K562 (cell line): Measurements from ENCODE around the gene C17orf114.
A peak's percentile ranks its signal among the peaks of the same experiment; 100 is the strongest.

Experiments
- ATAC-seq: fragments of 200-7000 bp; cut with Tn5 transposase; 3 replicates; pipeline ENCODE4 v1.9.1; 2020; ENCODE audit warnings: moderate library complexity
- BruUV-seq: library from RNA; stranded (reverse); fragments of 400-500 nt; replicated peaks from 2 replicates; lab custom pipeline; 2021; lab: Mats Ljungman, UMichigan
- CTCF ChIA-PET: fragments of 300-600 bp; formaldehyde crosslinking; extraction: SDS; loops from one replicate; lab custom pipeline; 2021; ENCODE audit warnings: low intra/inter-chr PET ratio; lab: Yijun Ruan, JAX
- POLR2A ChIA-PET: fragments of 300-600, 350-650 bp; sonication (Branson Sonifier 250); formaldehyde crosslinking; extraction: SDS; loops from one replicate; lab custom pipeline; 2021; ENCODE audit warnings: antibody characterized with exemption, inconsistent platforms; lab: Yijun Ruan, JAX
- DNase-seq, 4 experiments: peaks; one replicate each; pipeline versions ENCODE4 v3.0.0 to v3.0.0-alpha.2; 2011 to 2018; ENCODE audit warnings: low spot score in 3 of 4, mixed read lengths in 3 of 4; ENCODE audit errors: extremely low read depth in 1 of 4
- FAIRE-seq: peaks from 2 replicates; lab custom pipeline; 2011; peaks lifted over from hg19 to GRCh38; lab: Jason Lieb, UNC
- H2AFZ ChIP-seq: 2 replicates; pipeline ENCODE4 v1.6.0; 2011; ENCODE audit warnings: low read depth, low read length, control low read depth, inconsistent platforms
- H3K27ac ChIP-seq: fragments of 200-600 bp; 3 replicates; pipeline ENCODE4 v1.8.0; 2011; ENCODE audit warnings: low read depth, mild to moderate bottlenecking, control low read depth, inconsistent platforms, low read length, moderate library complexity, mixed read lengths; ENCODE audit errors: extremely low read depth
- H3K27me3 ChIP-seq, 2 experiments: fragments of 300-600 bp in 1 of 2; 2 replicates in 1 of 2; 3 replicates in 1 of 2; pipeline versions ENCODE4 v1.6.0 to v1.8.0; 2011; ENCODE audit warnings: inconsistent platforms in 2 of 2, low read length in 2 of 2, mild to moderate bottlenecking in 1 of 2, mixed read lengths in 1 of 2, moderate library complexity in 1 of 2; ENCODE audit not compliant: control insufficient read depth in 2 of 2, insufficient read depth in 2 of 2
- H3K36me3 ChIP-seq: fragments of 300-600 bp; 3 replicates; pipeline ENCODE4 v1.8.0; 2011; ENCODE audit warnings: mild to moderate bottlenecking, low read length, inconsistent platforms; ENCODE audit not compliant: control insufficient read depth, insufficient read depth
- H3K4me1 ChIP-seq, 2 experiments: fragments of 200-600 bp in 1 of 2; replicated peaks in 1 of 2; 2 replicates in 1 of 2; 3 replicates in 1 of 2; pipeline versions ENCODE4 v1.5.1 to v1.8.0; 2011; ENCODE audit warnings: inconsistent platforms in 2 of 2, low read length in 2 of 2, mild to moderate bottlenecking in 1 of 2, mixed read lengths in 1 of 2, moderate library complexity in 1 of 2; ENCODE audit not compliant: control insufficient read depth in 2 of 2, insufficient read depth in 2 of 2
- H3K4me2 ChIP-seq: 2 replicates; pipeline ENCODE4 v1.6.1; 2011; ENCODE audit warnings: low read length, control low read depth, inconsistent platforms, mixed read lengths; ENCODE audit not compliant: insufficient read depth
- H3K4me3 ChIP-seq: fragments of 200-600 bp; sonication (generic), shearing (Covaris generic); 2 replicates; pipeline ENCODE4 v1.5.1; 2016; ENCODE audit warnings: control low read depth, inconsistent platforms
- H3K79me2 ChIP-seq: fragments of 200-600 bp; 3 replicates; pipeline ENCODE4 v1.8.0; 2011; ENCODE audit warnings: low read length, inconsistent platforms; ENCODE audit not compliant: control insufficient read depth, insufficient read depth
- H3K9ac ChIP-seq, 2 experiments: 2 replicates each; pipeline versions ENCODE4 v1.6.0 to v1.6.1; 2011; ENCODE audit warnings: low read depth in 2 of 2, low read length in 2 of 2, control low read depth in 1 of 2, inconsistent platforms in 1 of 2, mild to moderate bottlenecking in 1 of 2, mixed read lengths in 1 of 2; ENCODE audit not compliant: insufficient read depth in 1 of 2
- H3K9me1 ChIP-seq: one replicate; pipeline ENCODE4 v1.6.0; 2011; ENCODE audit warnings: inconsistent platforms, mild to moderate bottlenecking, low read length, moderate library complexity; ENCODE audit not compliant: control insufficient read depth, insufficient read depth
- H3K9me3 ChIP-seq: replicated peaks from 2 replicates; pipeline ENCODE4 v1.5.1; 2011; ENCODE audit warnings: low read depth, low read length, inconsistent platforms; ENCODE audit not compliant: control insufficient read depth, insufficient read depth
- H4K20me1 ChIP-seq: replicated peaks from 2 replicates; pipeline ENCODE4 v1.6.1; 2011; ENCODE audit warnings: low read length, inconsistent platforms, mixed read lengths; ENCODE audit not compliant: control insufficient read depth, insufficient read depth
- ARID3B ChIP-seq: fragments of 250-450 bp; sonication (Bioruptor Pico); IDR thresholded peaks from 2 replicates; pipeline ENCODE4 v1.4.0; 2020; ENCODE audit warnings: borderline replicate concordance
- ARID4B ChIP-seq: sonication (generic); formaldehyde crosslinking; IDR thresholded peaks from 2 replicates; pipeline ENCODE4 v1.8.0; 2022; ENCODE audit warnings: mild to moderate bottlenecking, missing genetic modification reagents
- CREBBP ChIP-seq: IDR thresholded peaks from one replicate; pipeline ENCODE4 v1.6.1; 2012; ENCODE audit warnings: low read depth, mild to moderate bottlenecking, control low read depth, inconsistent platforms, low read length
- HOMEZ ChIP-seq: fragments of 250-450 bp; sonication (Bioruptor Pico); IDR thresholded peaks from 2 replicates; pipeline ENCODE4 v1.4.0; 2020; ENCODE audit warnings: mild to moderate bottlenecking, moderate library complexity
- KLF10 ChIP-seq: fragments of 250-450 bp; sonication (Bioruptor Pico); IDR thresholded peaks from 2 replicates; pipeline ENCODE4 v1.6.1; 2021; ENCODE audit warnings: matching md5 sums
- NFYB ChIP-seq: IDR thresholded peaks from 2 replicates; pipeline ENCODE4 v1.6.1; 2011; ENCODE audit warnings: mild to moderate bottlenecking, moderate library complexity; ENCODE audit not compliant: insufficient read length; ENCODE audit errors: extremely low read depth
- PRMT5 ChIP-seq: sonication (generic); formaldehyde crosslinking; IDR thresholded peaks from 2 replicates; pipeline ENCODE4 v1.5.0; 2020; ENCODE audit warnings: missing genetic modification reagents
- SMAD1 ChIP-seq: fragments of 150-350 bp; IDR thresholded peaks from 2 replicates; pipeline ENCODE4 v1.6.1; 2014; ENCODE audit warnings: low read length, low read depth; ENCODE audit not compliant: partially characterized antibody
- THAP12 ChIP-seq: fragments of 250-450 bp; sonication (Bioruptor Pico); IDR thresholded peaks from 2 replicates; pipeline ENCODE4 v1.9.0; 2021; ENCODE audit warnings: mild to moderate bottlenecking, inconsistent platforms
- ZNF121 ChIP-seq: sonication (generic); formaldehyde crosslinking; conservative IDR thresholded peaks from 2 replicates; pipeline ENCODE4 v1.8.0; 2022; ENCODE audit warnings: missing genetic modification reagents
- ZNF239 ChIP-seq: fragments of 250-450 bp; sonication (Bioruptor Pico); IDR thresholded peaks from 2 replicates; pipeline ENCODE4 v1.4.0; 2020; ENCODE audit warnings: mild to moderate bottlenecking
- WGBS: fragments of 100-300 bp; shearing (Covaris generic); methylation state at CpG from one replicate; pipeline ENCODE4 v1.1.6; 2016; ENCODE audit warnings: low coverage, mixed read lengths; ENCODE audit not compliant: insufficient coverage; ENCODE audit errors: missing lambda C conversion rate; 5-methylcytosine and 5-hydroxymethylcytosine counted together
- in situ Hi-C: fragments of 300-500 bp; cut with MboI; formaldehyde crosslinking; loops from 4 replicates; pipeline ENCODE4 v1.15.0; 2018; ENCODE audit warnings: inconsistent platforms, mixed read lengths
- intact Hi-C: fragments of 100-400 bp; cut with micrococcal nuclease; formaldehyde crosslinking; loops from 2 replicates; pipeline ENCODE4 v1.14.2; 2022

Gene C17orf114

GRCh38 chr17:4833178-4833940, 31.2 kb upstream of the C17orf114 start, which contains the start of gene MINK1:
TSS of gene MINK1 (plus strand) at chr17:4833340. CDS start at chr17:4833584, 244 bp downstream.
- Histone ChIP-seq H3K79me2 (peaks cover 50% of the 10 kb centered on the region), H3K9me3 (no peaks in the 10 kb centered on the region), H3K4me1 (peaks cover 25 to 37% of the 10 kb centered on the region in 2 experiments; a peak in 4 of 5 replicates), H3K4me2 (peak within 1 kb of the TSS; percentile 94), H3K36me3 (peaks cover 14% of the 10 kb centered on the region; the same call in 2 of the 3 replicates), H3K27me3 (no peaks in the 10 kb centered on the region), H3K9me1 (no peaks in the 10 kb centered on the region), H3K27ac (peak within 1 kb of the TSS; percentile 71), H3K4me3 (peak within 1 kb of the TSS; percentile 81), H2AFZ (peak within 1 kb of the TSS; percentile 77), H3K9ac (peak within 1 kb of the TSS; percentile 77 to 93), H4K20me1 (no peaks in the 10 kb centered on the region)
- ChIA-PET POLR2A (interaction anchor here (0.7 kb wide), 1 partner anchor 880 kb away, joined by 3 read pairs; no protein-coding TSS in a partner anchor), CTCF (no interaction called here)
- BruUV-seq, result no TSS peak
- in situ Hi-C loops, result no loop called here
- intact Hi-C loops, result loop anchor here (1.0 kb wide), 1 partner anchor 37 kb away; the partner anchor contains the start of gene PSMB6
- DNase-seq (peak; percentile 96 to 98 (median 98)), FAIRE-seq (no peak), ATAC-seq (peak; percentile 86)
- under 1% methylated on average over 33 of the region's 91 CpGs for WGBS
- no peak for TF ChIP-seq THAP12 (CRISPR knock-in tag)
- TF ChIP-seq ZNF121 (CRISPR knock-in tag), result no peak
- no peak for TF ChIP-seq PRMT5 (CRISPR knock-in tag)
- TF ChIP-seq CREBBP, result no peak
- TF ChIP-seq SMAD1, result no peak
- no peak for TF ChIP-seq KLF10 (CRISPR knock-in tag)
- no peak for TF ChIP-seq ZNF239 (CRISPR knock-in tag)
- no peak for TF ChIP-seq HOMEZ (CRISPR knock-in tag)
- peak; percentile 23; the same call in 1 of the 2 replicates for TF ChIP-seq ARID4B (CRISPR knock-in tag)
- TF ChIP-seq NFYB, result no peak
- TF ChIP-seq ARID3B, result no peak
